ENCODE measurements around the gene C16orf96.

The C16orf96 gene

GRCh38 chr16:4649744-4650442 lies 93.8 kb downstream of the C16orf96 start:
- no peak for DNase-seq (ENCODE audit: low spot score)
